Measurements from ENCODE around the gene CASTOR2. TPM values are rescaled to one million over a fixed set of nuclear protein-coding genes. Genes with fewer than 3 reads are reported as not detected.

Gene CASTOR2
- total RNA-seq, 2 donors from 2014 or later = 9.6 to 14.0 TPM

DNA sequence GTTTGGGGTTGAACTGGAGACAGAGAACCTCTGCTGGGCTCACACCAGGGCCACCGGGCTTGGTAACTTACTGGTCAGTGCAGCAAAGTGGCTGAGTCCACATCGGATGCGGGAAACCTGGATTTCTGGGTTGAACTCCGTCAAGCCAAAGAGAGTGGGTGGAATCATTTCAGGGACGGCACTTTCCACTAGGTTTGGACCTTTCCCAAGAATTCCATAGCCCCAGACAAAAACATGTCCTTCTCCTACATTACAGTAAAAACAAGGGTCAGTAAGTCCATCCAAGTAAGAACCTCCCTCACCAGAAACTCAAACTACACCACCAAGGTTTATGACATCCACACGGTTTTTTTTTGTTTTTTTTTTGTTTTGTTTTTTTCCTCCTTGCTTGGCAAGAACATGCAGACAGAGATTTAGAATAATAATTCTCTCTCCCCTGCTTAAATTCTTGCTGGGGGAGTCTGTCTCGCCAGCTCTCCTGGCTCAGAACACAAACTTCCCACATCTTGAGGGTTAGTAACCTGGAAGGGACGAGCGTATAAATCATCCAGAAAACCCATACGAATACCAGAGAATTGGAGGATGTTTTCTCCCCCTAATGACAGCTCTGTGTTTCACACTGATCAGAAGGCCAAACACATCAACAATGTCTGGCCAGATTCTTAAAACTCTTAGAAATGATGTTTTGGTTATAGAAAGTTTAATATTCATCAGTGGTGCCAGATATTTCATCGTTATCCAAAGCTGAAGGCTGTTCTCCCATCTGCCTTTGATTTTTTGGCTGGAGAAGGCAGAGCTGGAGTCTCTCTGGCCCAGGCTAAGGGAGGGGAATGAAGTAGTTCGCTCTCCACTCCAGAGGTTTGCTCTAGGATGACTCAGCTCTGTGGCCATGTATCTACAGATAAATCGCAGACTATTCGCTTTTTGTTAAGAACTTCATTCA lies 91.6 kb downstream of the CASTOR2 start:
- Histone ChIP-seq H3K27me3 (no peaks in the 10 kb centered on the region), H3K27ac (no peak overlapping the region), H3K4me1 (no peaks in the 10 kb centered on the region), H3K36me3 (replicated peaks in 1 of 2; ENCODE audit: insufficient read depth in 1 of 2, low read depth in 2 of 2) (peaks cover 13 to 56% of the 10 kb centered on the region in 2 donors), H3K9me3 (no peaks in the 10 kb centered on the region), H3K4me3 (no peak overlapping the region)
- no peak for TF ChIP-seq POLR2A (IDR thresholded peaks at IDR 0.05)
- TF ChIP-seq, protein P1, sequence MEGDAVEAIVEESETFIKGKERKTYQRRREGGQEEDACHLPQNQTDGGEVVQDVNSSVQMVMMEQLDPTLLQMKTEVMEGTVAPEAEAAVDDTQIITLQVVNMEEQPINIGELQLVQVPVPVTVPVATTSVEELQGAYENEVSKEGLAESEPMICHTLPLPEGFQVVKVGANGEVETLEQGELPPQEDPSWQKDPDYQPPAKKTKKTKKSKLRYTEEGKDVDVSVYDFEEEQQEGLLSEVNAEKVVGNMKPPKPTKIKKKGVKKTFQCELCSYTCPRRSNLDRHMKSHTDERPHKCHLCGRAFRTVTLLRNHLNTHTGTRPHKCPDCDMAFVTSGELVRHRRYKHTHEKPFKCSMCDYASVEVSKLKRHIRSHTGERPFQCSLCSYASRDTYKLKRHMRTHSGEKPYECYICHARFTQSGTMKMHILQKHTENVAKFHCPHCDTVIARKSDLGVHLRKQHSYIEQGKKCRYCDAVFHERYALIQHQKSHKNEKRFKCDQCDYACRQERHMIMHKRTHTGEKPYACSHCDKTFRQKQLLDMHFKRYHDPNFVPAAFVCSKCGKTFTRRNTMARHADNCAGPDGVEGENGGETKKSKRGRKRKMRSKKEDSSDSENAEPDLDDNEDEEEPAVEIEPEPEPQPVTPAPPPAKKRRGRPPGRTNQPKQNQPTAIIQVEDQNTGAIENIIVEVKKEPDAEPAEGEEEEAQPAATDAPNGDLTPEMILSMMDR (IDR thresholded peaks at IDR 0.05) = no peak
- intact Hi-C loops (cut with DNase I) = no loop called here
- DNase-seq (peak in 1 of 4 donors; percentile 19), ATAC-seq (peak; percentile 30)
- WGBS, 2 donors = 84 to 87% methylated on average over 11 to 14 of the region's 14 CpGs

DNA sequence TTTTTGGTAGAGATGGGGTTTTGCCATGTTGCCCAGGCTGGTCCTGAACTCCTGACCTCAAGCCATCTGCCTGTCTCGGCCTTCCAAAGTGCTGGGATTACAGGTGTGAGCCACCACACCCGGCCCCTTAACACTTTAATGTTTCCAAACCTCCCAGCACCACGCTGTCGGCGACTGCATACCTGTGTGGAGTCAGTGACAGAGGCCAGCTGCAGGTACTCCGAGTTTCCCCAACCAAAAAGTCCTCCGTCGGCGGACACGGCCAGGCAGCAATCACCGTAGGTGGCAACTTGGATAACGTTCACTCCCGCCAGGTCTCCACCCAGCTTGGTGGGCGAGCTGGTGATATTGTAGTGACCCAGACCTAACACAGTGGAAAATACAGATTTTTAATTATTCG lies 93.9 kb downstream of the CASTOR2 start:
- no peaks in the 10 kb centered on the region for H3K4me1 ChIP-seq
- no peaks in the 10 kb centered on the region for H3K9me3 ChIP-seq
- no peaks in the 10 kb centered on the region for H3K27me3 ChIP-seq
- WGBS, 2 donors = 96 to 97% methylated on average over 10 to 14 of the region's 15 CpGs
- no peak for ATAC-seq
- no peak for DNase-seq
- no peak overlapping the region for H3K27ac ChIP-seq
- TF ChIP-seq, protein P1 (IDR thresholded peaks at IDR 0.05) = no peak
- no peak for TF ChIP-seq POLR2A (IDR thresholded peaks at IDR 0.05)
- no peak overlapping the region for H3K4me3 ChIP-seq
- intact Hi-C loops (cut with DNase I) = no loop called here
- H3K36me3 ChIP-seq (replicated peaks in 1 of 2; ENCODE audit: insufficient read depth in 1 of 2, low read depth in 2 of 2) = peaks cover 13 to 57% of the 10 kb centered on the region in 2 donors

DNA sequence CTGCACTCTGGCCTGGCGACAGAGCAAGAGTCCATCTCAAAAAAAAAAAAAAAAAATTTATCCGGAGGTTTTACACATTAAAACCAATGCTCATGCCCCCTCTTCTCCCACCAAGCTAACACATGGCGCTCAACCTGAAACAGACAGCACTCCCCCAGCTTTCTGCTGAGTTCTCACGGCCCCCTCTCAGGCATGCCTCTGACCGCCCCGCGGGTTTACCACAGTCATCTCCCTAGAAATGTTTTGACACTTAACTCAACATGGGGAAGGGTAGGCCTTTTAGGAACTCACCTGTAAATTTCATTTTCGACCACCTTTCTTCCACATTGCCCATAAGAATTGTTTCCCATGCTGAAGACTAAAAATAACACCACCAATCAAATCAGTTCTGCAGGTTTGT lies 99.8 kb downstream of the CASTOR2 start:
- H3K4me1 ChIP-seq = no peaks in the 10 kb centered on the region
- no peaks in the 10 kb centered on the region for H3K9me3 ChIP-seq
- intact Hi-C loops (cut with DNase I) = no loop called here
- H3K27ac ChIP-seq = no peak overlapping the region
- no peak overlapping the region for H3K4me3 ChIP-seq
- ATAC-seq (no peak), DNase-seq (no peak)
- peaks cover 6 to 49% of the 10 kb centered on the region in 2 donors for H3K36me3 ChIP-seq (replicated peaks in 1 of 2; ENCODE audit: insufficient read depth in 1 of 2, low read depth in 2 of 2)
- H3K27me3 ChIP-seq = no peaks in the 10 kb centered on the region
- WGBS, 2 donors = 92% methylated on average over 8 of the region's 8 CpGs
- TF ChIP-seq, protein P1 (IDR thresholded peaks at IDR 0.05) = no peak
- TF ChIP-seq POLR2A (IDR thresholded peaks at IDR 0.05) = no peak

DNA sequence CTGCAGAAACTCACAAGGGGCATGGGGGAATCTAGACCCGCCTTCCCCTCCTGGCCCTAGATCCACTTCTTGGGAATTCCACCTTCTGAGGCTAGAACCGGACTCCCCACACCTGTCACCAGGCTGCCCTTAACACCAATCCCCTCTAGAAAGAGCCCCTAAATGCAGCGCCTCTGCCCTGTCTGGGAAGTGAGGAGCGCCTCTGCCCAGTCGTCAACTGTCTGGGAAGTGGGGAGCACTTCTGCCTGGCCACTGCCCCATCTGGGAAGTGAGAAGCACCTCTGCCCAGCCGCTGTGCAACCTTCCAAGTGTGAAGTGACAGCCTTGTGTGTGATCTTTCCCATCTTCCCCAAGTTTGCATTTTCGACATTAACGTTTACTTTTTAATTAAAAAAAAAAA lies 100.3 kb downstream of the CASTOR2 start:
- H3K4me1 ChIP-seq = no peaks in the 10 kb centered on the region
- H3K27me3 ChIP-seq = no peaks in the 10 kb centered on the region
- peaks cover 6 to 50% of the 10 kb centered on the region in 2 donors for H3K36me3 ChIP-seq (replicated peaks in 1 of 2; ENCODE audit: insufficient read depth in 1 of 2, low read depth in 2 of 2)
- H3K27ac ChIP-seq = no peak overlapping the region
- intact Hi-C loops (cut with DNase I) = no loop called here
- WGBS, 2 donors = 89 to 94% methylated on average over 4 to 8 of the region's 8 CpGs
- TF ChIP-seq POLR2A (IDR thresholded peaks at IDR 0.05) = no peak
- TF ChIP-seq, protein P1 (IDR thresholded peaks at IDR 0.05) = no peak
- ATAC-seq (no peak), DNase-seq (no peak)
- no peaks in the 10 kb centered on the region for H3K9me3 ChIP-seq
- H3K4me3 ChIP-seq = no peak overlapping the region

Measured in body of pancreas (tissue), 4 donors.